Measurements from ENCODE around the gene SH3RF3. TPM values are rescaled to one million over a fixed set of nuclear protein-coding genes. Genes with fewer than 3 reads are reported as not detected.
A peak's percentile ranks its signal among the peaks of the same experiment; 100 is the strongest.

SH3RF3 gene
- total and polyA plus RNA-seq, 10 of the 15 experiments (the other 5 are each of a cell fraction or from before 2014, with no cell fraction given) = 0.08 to 8.8 (median 2.3) TPM

GRCh38 chr2:109208071-109208950 lies 79.3 kb downstream of the SH3RF3 start:
- Histone ChIP-seq H4K20me1 (ENCODE audit: control insufficient read depth, insufficient read depth) (no peaks in the 10 kb centered on the region), H3K27ac (ENCODE audit: control insufficient read depth, insufficient read depth) (no peak overlapping the region), H2AFZ (ENCODE audit: control insufficient read depth, low read depth, low read length) (no peak overlapping the region), H3K79me2 (ENCODE audit: control insufficient read depth, insufficient read depth, low read length) (no peaks in the 10 kb centered on the region), H3K9ac (ENCODE audit: control insufficient read depth, insufficient read depth, low read length) (no peak overlapping the region), H3K27me3 (replicated peaks in 1 of 2; ENCODE audit: control insufficient read depth in 2 of 2, insufficient read depth in 2 of 2, low read length in 1 of 2) (no peaks in the 10 kb centered on the region; a peak in 1 of 4 replicates), H3K36me3 (ENCODE audit: control insufficient read depth in 2 of 2, insufficient read depth in 2 of 2, low read length in 1 of 2) (no peaks in the 10 kb centered on the region), H3K4me3 (no peak overlapping the region), H3K4me2 (ENCODE audit: control insufficient read depth, insufficient read depth) (no peak overlapping the region), H3K4me1 (ENCODE audit: control insufficient read depth, insufficient read depth, low read length) (peaks cover 5% of the 10 kb centered on the region), H3K9me3 (replicated peaks; ENCODE audit: control insufficient read depth, insufficient read depth, low read length) (no peaks in the 10 kb centered on the region)
- in situ Hi-C loops (cut with MboI) = no loop called here
- no peak for DNase-seq (ENCODE audit: low read depth, low spot score)
- POLR2A ChIA-PET = interaction anchor here (0.6 kb wide), 2 partner anchors 22 to 59 kb away, joined by 3 read pairs; no protein-coding TSS in a partner anchor
- intact Hi-C loops (cut with micrococcal nuclease; ENCODE audit: unreplicated experiment) = no loop called here
- BruUV-seq (replicated peaks) = no TSS peak
- RAD21 ChIA-PET (ENCODE audit: unreplicated experiment) = interaction anchor here (0.7 to 1.6 kb wide), 5 partner anchors 78 to 306 kb away, joined by 3 to 5 read pairs (median 4); no protein-coding TSS in a partner anchor
- peak; percentile 49 for ATAC-seq
- TF ChIP-seq SMC3 (IDR thresholded peaks at IDR 0.05; ENCODE audit: borderline replicate concordance, low read length) (0 out of 2 replicates have a peak, but pooled peaks have one; percentile 9), RAD21 (IDR thresholded peaks at IDR 0.05; ENCODE audit: insufficient read depth, low read depth, low read length) (peak; percentile 45), SMAD1 (IDR thresholded peaks at IDR 0.05; ENCODE audit: low read depth, partially characterized antibody) (no peak), CTCF (IDR thresholded peaks at IDR 0.05 in 2 of 3, conservative IDR thresholded peaks at IDR 0.05 in 1 of 3; ENCODE audit: control insufficient read depth in 2 of 3, extremely low read depth in 1 of 3, insufficient read depth in 1 of 3, low read depth in 3 of 3, low read length in 3 of 3) (peak; percentile 9 to 37 (median 36); a peak in 3 of 6 replicates), SIN3A (IDR thresholded peaks at IDR 0.05; ENCODE audit: low read depth, low read length) (no peak), HDAC6 (IDR thresholded peaks at IDR 0.05; ENCODE audit: unreplicated experiment) (no peak)
- WGBS (ENCODE audit: insufficient coverage, insufficient replicate concordance, low lambda C conversion rate, missing lambda C conversion rate) = 38% methylated on average over 3 of the region's 3 CpGs
- CTCF ChIA-PET = interaction anchor here (0.8 to 2.0 kb wide), 7 partner anchors 9 to 307 kb away, joined by 3 to 12 read pairs (median 4); partner anchors contain the start of gene SH3RF3
- SMC1A ChIA-PET (ENCODE audit: uncharacterized antibody, unreplicated experiment) = interaction anchor here (1.0 to 4.0 kb wide), 7 partner anchors 9 to 352 kb away, joined by 3 to 33 read pairs (median 4); no protein-coding TSS in a partner anchor
- no peak for FAIRE-seq

Measured in GM12878 (cell line).